A549 (cell line): ENCODE results near the gene SAA1.

Experiments used
- EP300 ChIP-seq, 2 experiments: fragments of >200 bp; sonication (Bioruptor Twin); formaldehyde crosslinking; IDR thresholded peaks; 2 replicates in 1 of 2; 3 replicates in 1 of 2; pipeline ENCODE4 v1.6.1; 2016 to 2017
- FOSL2 ChIP-seq, 2 experiments: fragments of 450-650 bp in 1 of 2; fragments of >200 bp in 1 of 2; sonication (Bioruptor Twin) in 1 of 2; formaldehyde crosslinking; IDR thresholded peaks; 2 replicates each; pipeline versions ENCODE4 v1.5.0 to v1.6.1; 2016 to 2020; ENCODE audit warnings: mild to moderate bottlenecking in 1 of 2, moderate library complexity in 1 of 2
- FOXS1 ChIP-seq: fragments of 250-450 bp; sonication (Bioruptor Pico); IDR thresholded peaks from 2 replicates; pipeline ENCODE4 v1.5.0; 2020; ENCODE audit warnings: mild to moderate bottlenecking, moderate library complexity
- KDM5A ChIP-seq: fragments of 200-600 bp; sonication (generic); IDR thresholded peaks from 2 replicates; pipeline ENCODE4 v1.6.1; 2016; ENCODE audit warnings: antibody characterized with exemption, mild to moderate bottlenecking
- NR3C1 ChIP-seq: fragments of >200 bp; sonication (Bioruptor Twin); formaldehyde crosslinking; IDR thresholded peaks from 3 replicates; pipeline ENCODE4 v1.6.1; 2017
- POLR2A ChIP-seq: IDR thresholded peaks from 2 replicates; pipeline ENCODE4 v1.6.1; 2012; ENCODE audit warnings: mild to moderate bottlenecking, low read length
- RAD21 ChIP-seq, 2 experiments: fragments of >200 bp in 1 of 2; sonication (Bioruptor Twin) in 1 of 2; formaldehyde crosslinking in 1 of 2; IDR thresholded peaks in 1 of 2; conservative IDR thresholded peaks in 1 of 2; 2 replicates in 1 of 2; 3 replicates in 1 of 2; pipeline ENCODE4 v1.6.1; 2012 to 2018; ENCODE audit warnings: inconsistent platforms in 1 of 2
- SMC3 ChIP-seq: fragments of >200 bp; sonication (Bioruptor Twin); formaldehyde crosslinking; IDR thresholded peaks from 3 replicates; pipeline ENCODE4 v1.6.1; 2018; ENCODE audit warnings: inconsistent platforms
- ZSCAN20 ChIP-seq: fragments of 250-450 bp; sonication (Bioruptor Pico); IDR thresholded peaks from 2 replicates; pipeline ENCODE4 v1.8.0; 2022; ENCODE audit warnings: mild to moderate bottlenecking, moderate library complexity
- TF ChIP-seq, protein P1 (sequence below): fragments of >200 bp; sonication (Bioruptor Twin); formaldehyde crosslinking; IDR thresholded peaks from 3 replicates; pipeline ENCODE4 v1.5.1; 2016
- TF ChIP-seq, protein P2 (sequence below): fragments of >200 bp; sonication (Bioruptor Twin); formaldehyde crosslinking; IDR thresholded peaks from 2 replicates; pipeline ENCODE4 v1.6.1; 2016
- TF ChIP-seq, protein P3 (sequence below): fragments of >200 bp; sonication (Bioruptor Twin); formaldehyde crosslinking; IDR thresholded peaks from 3 replicates; pipeline ENCODE4 v1.6.1; 2016
- TF ChIP-seq, protein P4 (sequence below): fragments of 450-650 bp; IDR thresholded peaks from 2 replicates; pipeline ENCODE4 v1.6.1; 2014; ENCODE audit warnings: antibody characterized with exemption

DNA sequence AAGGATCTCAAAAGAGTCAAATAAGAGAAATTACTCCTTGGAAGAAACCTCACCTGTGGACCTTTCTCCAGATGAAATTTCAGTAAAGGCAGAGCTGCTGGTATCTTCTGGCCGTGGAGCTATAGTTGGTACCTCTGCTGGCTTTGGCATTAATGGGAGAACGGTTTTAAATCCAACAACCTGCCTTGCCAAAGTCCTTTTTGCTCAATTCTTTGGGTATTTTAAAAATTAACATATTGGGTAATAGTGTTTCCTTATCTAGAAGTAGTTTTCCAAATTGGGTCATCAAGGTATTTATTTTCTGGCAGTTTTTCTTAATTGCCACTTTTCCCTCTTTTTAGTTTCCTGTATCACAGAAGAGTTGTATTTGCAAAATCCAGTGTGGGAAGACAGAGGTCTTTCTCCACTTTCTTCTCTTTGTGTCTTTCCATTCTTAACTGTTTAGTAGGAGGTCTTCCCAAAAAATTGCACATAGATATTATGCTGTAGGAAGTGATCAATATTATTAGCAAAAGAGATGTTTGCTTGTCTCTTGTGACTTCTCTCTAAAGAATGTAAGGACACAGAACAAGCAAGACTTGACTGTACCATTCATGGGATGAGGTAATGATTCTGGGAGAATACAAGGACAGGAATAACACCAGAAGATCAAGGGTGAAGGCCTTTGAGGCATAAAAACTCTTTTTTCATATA lies 29.3 kb upstream of the SAA1 start, which contains the start of gene SAA4:
- no peak for TF ChIP-seq POLR2A
- TF ChIP-seq, protein P1, sequence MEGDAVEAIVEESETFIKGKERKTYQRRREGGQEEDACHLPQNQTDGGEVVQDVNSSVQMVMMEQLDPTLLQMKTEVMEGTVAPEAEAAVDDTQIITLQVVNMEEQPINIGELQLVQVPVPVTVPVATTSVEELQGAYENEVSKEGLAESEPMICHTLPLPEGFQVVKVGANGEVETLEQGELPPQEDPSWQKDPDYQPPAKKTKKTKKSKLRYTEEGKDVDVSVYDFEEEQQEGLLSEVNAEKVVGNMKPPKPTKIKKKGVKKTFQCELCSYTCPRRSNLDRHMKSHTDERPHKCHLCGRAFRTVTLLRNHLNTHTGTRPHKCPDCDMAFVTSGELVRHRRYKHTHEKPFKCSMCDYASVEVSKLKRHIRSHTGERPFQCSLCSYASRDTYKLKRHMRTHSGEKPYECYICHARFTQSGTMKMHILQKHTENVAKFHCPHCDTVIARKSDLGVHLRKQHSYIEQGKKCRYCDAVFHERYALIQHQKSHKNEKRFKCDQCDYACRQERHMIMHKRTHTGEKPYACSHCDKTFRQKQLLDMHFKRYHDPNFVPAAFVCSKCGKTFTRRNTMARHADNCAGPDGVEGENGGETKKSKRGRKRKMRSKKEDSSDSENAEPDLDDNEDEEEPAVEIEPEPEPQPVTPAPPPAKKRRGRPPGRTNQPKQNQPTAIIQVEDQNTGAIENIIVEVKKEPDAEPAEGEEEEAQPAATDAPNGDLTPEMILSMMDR: no peak
- TF ChIP-seq FOXS1: no peak
- no peak for TF ChIP-seq EP300 (IDR thresholded peaks at IDR 0.05)
- TF ChIP-seq RAD21 (conservative IDR thresholded peaks at IDR 0.05 in 1 of 2, IDR thresholded peaks at IDR 0.05 in 1 of 2): no peak
- no peak for TF ChIP-seq SMC3
- no peak for TF ChIP-seq NR3C1
- TF ChIP-seq, protein P2, sequence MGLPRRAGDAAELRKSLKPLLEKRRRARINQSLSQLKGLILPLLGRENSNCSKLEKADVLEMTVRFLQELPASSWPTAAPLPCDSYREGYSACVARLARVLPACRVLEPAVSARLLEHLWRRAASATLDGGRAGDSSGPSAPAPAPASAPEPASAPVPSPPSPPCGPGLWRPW: no peak
- no peak for TF ChIP-seq FOSL2 (IDR thresholded peaks at IDR 0.05)
- TF ChIP-seq FOSL2 (CRISPR knock-in tag; IDR thresholded peaks at IDR 0.05): no peak
- TF ChIP-seq, protein P3, sequence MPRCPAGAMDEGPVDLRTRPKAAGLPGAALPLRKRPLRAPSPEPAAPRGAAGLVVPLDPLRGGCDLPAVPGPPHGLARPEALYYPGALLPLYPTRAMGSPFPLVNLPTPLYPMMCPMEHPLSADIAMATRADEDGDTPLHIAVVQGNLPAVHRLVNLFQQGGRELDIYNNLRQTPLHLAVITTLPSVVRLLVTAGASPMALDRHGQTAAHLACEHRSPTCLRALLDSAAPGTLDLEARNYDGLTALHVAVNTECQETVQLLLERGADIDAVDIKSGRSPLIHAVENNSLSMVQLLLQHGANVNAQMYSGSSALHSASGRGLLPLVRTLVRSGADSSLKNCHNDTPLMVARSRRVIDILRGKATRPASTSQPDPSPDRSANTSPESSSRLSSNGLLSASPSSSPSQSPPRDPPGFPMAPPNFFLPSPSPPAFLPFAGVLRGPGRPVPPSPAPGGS: no peak
- TF ChIP-seq KDM5A: no peak
- TF ChIP-seq, protein P4, sequence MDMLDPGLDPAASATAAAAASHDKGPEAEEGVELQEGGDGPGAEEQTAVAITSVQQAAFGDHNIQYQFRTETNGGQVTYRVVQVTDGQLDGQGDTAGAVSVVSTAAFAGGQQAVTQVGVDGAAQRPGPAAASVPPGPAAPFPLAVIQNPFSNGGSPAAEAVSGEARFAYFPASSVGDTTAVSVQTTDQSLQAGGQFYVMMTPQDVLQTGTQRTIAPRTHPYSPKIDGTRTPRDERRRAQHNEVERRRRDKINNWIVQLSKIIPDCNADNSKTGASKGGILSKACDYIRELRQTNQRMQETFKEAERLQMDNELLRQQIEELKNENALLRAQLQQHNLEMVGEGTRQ: no peak
- no peak for TF ChIP-seq ZSCAN20
